ENCODE data around the gene ELP5. TPM values are rescaled to one million over a fixed set of nuclear protein-coding genes. Genes with fewer than 3 reads are reported as not detected.

ELP5 gene
- total and polyA plus RNA-seq, 2 experiments from 2014 or later, result 38.3 to 41.4 TPM

DNA sequence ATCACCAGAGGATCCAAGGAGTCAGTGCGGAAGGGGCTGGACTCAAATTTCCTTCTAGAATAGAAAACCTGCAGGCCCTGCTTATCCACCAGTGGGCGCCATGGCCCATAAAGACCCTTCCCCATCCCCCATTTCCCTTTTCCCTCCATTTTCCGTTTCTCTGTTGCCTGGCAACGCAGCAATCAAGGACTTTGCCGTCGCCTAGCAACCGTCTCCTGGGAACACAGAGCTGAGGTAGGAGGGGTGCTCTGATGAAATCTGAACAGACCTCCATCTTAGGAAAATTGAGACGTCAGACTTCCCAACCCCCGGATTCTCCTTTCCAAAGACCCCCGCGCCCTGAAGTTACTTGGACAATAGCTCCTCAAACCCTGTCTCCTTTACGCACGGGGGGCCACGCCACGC is 38.1 kb upstream of the ELP5 start:
- Histone ChIP-seq H3K27ac (ENCODE audit: low read depth) (peak overlapping the region; percentile 59; the same call in 1 of the 2 replicates), H3K4me3 (peak overlapping the region; percentile 70), H4K20me1 (replicated peaks; ENCODE audit: insufficient read depth) (no peaks in the 10 kb centered on the region; the same call in 1 of the 2 replicates), H2AFZ (no peak overlapping the region), H3K4me1 (ENCODE audit: insufficient read depth) (peaks cover 55% of the 10 kb centered on the region), H3K4me2 (peak overlapping the region; percentile 68), H3K27me3 (ENCODE audit: insufficient read depth) (no peaks in the 10 kb centered on the region), H3F3A (replicated peaks; ENCODE audit: low read depth) (peaks cover 15% of the 10 kb centered on the region), H3K36me3 (ENCODE audit: insufficient read depth) (no peaks in the 10 kb centered on the region), H3K9me2 (ENCODE audit: insufficient read depth) (no peaks in the 10 kb centered on the region), H3K79me2 (replicated peaks; ENCODE audit: insufficient read depth) (peaks cover 50% of the 10 kb centered on the region)
- TF ChIP-seq JUNB (IDR thresholded peaks at IDR 0.05; ENCODE audit: unreplicated experiment), result no peak
- peak; percentile 13; the same call in 1 of the 2 replicates for TF ChIP-seq NANOG (IDR thresholded peaks at IDR 0.05; ENCODE audit: borderline replicate concordance)
- TF ChIP-seq CREB1 (CRISPR knock-in tag; IDR thresholded peaks at IDR 0.05; ENCODE audit: low read depth), result peak; percentile 35; the same call in 1 of the 2 replicates
- TF ChIP-seq, protein P1, sequence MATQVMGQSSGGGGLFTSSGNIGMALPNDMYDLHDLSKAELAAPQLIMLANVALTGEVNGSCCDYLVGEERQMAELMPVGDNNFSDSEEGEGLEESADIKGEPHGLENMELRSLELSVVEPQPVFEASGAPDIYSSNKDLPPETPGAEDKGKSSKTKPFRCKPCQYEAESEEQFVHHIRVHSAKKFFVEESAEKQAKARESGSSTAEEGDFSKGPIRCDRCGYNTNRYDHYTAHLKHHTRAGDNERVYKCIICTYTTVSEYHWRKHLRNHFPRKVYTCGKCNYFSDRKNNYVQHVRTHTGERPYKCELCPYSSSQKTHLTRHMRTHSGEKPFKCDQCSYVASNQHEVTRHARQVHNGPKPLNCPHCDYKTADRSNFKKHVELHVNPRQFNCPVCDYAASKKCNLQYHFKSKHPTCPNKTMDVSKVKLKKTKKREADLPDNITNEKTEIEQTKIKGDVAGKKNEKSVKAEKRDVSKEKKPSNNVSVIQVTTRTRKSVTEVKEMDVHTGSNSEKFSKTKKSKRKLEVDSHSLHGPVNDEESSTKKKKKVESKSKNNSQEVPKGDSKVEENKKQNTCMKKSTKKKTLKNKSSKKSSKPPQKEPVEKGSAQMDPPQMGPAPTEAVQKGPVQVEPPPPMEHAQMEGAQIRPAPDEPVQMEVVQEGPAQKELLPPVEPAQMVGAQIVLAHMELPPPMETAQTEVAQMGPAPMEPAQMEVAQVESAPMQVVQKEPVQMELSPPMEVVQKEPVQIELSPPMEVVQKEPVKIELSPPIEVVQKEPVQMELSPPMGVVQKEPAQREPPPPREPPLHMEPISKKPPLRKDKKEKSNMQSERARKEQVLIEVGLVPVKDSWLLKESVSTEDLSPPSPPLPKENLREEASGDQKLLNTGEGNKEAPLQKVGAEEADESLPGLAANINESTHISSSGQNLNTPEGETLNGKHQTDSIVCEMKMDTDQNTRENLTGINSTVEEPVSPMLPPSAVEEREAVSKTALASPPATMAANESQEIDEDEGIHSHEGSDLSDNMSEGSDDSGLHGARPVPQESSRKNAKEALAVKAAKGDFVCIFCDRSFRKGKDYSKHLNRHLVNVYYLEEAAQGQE (IDR thresholded peaks at IDR 0.05; ENCODE audit: unreplicated experiment), result no peak
- TF ChIP-seq EZH2 (IDR thresholded peaks at IDR 0.05; ENCODE audit: low read depth, unreplicated experiment), result no peak
- no peak for TF ChIP-seq POLR2AphosphoS5 (IDR thresholded peaks at IDR 0.05; ENCODE audit: low read depth)
- no peak for TF ChIP-seq ZNF114 (CRISPR knock-in tag; IDR thresholded peaks at IDR 0.05)
- TF ChIP-seq ZNF331 (CRISPR knock-in tag; IDR thresholded peaks at IDR 0.05; ENCODE audit: low read depth), result no peak
- TF ChIP-seq, protein P2, sequence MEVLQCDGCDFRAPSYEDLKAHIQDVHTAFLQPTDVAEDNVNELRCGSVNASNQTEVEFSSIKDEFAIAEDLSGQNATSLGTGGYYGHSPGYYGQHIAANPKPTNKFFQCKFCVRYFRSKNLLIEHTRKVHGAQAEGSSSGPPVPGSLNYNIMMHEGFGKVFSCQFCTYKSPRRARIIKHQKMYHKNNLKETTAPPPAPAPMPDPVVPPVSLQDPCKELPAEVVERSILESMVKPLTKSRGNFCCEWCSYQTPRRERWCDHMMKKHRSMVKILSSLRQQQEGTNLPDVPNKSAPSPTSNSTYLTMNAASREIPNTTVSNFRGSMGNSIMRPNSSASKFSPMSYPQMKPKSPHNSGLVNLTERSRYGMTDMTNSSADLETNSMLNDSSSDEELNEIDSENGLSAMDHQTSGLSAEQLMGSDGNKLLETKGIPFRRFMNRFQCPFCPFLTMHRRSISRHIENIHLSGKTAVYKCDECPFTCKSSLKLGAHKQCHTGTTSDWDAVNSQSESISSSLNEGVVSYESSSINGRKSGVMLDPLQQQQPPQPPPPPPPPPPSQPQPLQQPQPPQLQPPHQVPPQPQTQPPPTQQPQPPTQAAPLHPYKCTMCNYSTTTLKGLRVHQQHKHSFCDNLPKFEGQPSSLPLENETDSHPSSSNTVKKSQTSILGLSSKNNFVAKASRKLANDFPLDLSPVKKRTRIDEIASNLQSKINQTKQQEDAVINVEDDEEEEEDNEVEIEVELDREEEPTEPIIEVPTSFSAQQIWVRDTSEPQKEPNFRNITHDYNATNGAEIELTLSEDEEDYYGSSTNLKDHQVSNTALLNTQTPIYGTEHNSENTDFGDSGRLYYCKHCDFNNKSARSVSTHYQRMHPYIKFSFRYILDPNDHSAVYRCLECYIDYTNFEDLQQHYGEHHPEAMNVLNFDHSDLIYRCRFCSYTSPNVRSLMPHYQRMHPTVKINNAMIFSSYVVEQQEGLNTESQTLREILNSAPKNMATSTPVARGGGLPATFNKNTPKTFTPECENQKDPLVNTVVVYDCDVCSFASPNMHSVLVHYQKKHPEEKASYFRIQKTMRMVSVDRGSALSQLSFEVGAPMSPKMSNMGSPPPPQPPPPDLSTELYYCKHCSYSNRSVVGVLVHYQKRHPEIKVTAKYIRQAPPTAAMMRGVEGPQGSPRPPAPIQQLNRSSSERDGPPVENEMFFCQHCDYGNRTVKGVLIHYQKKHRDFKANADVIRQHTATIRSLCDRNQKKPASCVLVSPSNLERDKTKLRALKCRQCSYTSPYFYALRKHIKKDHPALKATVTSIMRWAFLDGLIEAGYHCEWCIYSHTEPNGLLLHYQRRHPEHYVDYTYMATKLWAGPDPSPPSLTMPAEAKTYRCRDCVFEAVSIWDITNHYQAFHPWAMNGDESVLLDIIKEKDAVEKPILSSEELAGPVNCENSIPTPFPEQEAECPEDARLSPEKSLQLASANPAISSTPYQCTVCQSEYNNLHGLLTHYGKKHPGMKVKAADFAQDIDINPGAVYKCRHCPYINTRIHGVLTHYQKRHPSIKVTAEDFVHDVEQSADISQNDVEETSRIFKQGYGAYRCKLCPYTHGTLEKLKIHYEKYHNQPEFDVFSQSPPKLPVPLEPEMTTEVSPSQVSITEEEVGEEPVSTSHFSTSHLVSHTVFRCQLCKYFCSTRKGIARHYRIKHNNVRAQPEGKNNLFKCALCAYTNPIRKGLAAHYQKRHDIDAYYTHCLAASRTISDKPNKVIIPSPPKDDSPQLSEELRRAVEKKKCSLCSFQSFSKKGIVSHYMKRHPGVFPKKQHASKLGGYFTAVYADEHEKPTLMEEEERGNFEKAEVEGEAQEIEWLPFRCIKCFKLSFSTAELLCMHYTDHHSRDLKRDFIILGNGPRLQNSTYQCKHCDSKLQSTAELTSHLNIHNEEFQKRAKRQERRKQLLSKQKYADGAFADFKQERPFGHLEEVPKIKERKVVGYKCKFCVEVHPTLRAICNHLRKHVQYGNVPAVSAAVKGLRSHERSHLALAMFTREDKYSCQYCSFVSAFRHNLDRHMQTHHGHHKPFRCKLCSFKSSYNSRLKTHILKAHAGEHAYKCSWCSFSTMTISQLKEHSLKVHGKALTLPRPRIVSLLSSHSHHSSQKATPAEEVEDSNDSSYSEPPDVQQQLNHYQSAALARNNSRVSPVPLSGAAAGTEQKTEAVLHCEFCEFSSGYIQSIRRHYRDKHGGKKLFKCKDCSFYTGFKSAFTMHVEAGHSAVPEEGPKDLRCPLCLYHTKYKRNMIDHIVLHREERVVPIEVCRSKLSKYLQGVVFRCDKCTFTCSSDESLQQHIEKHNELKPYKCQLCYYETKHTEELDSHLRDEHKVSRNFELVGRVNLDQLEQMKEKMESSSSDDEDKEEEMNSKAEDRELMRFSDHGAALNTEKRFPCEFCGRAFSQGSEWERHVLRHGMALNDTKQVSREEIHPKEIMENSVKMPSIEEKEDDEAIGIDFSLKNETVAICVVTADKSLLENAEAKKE (CRISPR knock-in tag; IDR thresholded peaks at IDR 0.05), result no peak
- no peak for TF ChIP-seq EZH2phosphoT487 (IDR thresholded peaks at IDR 0.05; ENCODE audit: unreplicated experiment)
- TF ChIP-seq, protein P3, sequence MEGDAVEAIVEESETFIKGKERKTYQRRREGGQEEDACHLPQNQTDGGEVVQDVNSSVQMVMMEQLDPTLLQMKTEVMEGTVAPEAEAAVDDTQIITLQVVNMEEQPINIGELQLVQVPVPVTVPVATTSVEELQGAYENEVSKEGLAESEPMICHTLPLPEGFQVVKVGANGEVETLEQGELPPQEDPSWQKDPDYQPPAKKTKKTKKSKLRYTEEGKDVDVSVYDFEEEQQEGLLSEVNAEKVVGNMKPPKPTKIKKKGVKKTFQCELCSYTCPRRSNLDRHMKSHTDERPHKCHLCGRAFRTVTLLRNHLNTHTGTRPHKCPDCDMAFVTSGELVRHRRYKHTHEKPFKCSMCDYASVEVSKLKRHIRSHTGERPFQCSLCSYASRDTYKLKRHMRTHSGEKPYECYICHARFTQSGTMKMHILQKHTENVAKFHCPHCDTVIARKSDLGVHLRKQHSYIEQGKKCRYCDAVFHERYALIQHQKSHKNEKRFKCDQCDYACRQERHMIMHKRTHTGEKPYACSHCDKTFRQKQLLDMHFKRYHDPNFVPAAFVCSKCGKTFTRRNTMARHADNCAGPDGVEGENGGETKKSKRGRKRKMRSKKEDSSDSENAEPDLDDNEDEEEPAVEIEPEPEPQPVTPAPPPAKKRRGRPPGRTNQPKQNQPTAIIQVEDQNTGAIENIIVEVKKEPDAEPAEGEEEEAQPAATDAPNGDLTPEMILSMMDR (conservative IDR thresholded peaks at IDR 0.05; ENCODE audit: low read depth in 2 of 2), result peak; percentile 86 to 88
- TF ChIP-seq STAT1 (IDR thresholded peaks at IDR 0.05; ENCODE audit: unreplicated experiment), result no peak
- TF ChIP-seq, protein P4, sequence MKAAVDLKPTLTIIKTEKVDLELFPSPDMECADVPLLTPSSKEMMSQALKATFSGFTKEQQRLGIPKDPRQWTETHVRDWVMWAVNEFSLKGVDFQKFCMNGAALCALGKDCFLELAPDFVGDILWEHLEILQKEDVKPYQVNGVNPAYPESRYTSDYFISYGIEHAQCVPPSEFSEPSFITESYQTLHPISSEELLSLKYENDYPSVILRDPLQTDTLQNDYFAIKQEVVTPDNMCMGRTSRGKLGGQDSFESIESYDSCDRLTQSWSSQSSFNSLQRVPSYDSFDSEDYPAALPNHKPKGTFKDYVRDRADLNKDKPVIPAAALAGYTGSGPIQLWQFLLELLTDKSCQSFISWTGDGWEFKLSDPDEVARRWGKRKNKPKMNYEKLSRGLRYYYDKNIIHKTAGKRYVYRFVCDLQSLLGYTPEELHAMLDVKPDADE (IDR thresholded peaks at IDR 0.05), result 0 out of 2 replicates have a peak, but pooled peaks have one; percentile 23
- Mint-ChIP-seq H3K27me3 (ENCODE audit: insufficient read depth, low read depth, poor library complexity) (peaks cover 33% of the 10 kb centered on the region), H3K4me1 (peaks cover 63% of the 10 kb centered on the region), H3K27ac (peak overlapping the region; percentile 99), H3K36me3 (ENCODE audit: low read depth) (peaks cover 3% of the 10 kb centered on the region; the same call in 2 of the 3 replicates), H3K4me3 (peak overlapping the region; percentile 70), H3K9me3 (no peaks in the 10 kb centered on the region; the same call in 2 of the 3 replicates)
- DNase-seq (ENCODE audit: low spot score), result peak; percentile 100
- peak; percentile 5 for ATAC-seq

Data from GM23338 (cell line).